NCI-H345 treated with DMSO at 0.1 percent for 48 hours (cell line): ENCODE data around the gene NUTM2B.
"Not testable (repeated sequence)": the region's sequence is repeated elsewhere in the genome, so short reads cannot be mapped to it uniquely, and the experiment has no call there.

ENCODE experiments used
- DNase-seq: peaks from one replicate; lab custom pipeline; 2025; ENCODE audit not compliant: unreplicated experiment; lab: John Stamatoyannopoulos, UW

Gene NUTM2B

DNA sequence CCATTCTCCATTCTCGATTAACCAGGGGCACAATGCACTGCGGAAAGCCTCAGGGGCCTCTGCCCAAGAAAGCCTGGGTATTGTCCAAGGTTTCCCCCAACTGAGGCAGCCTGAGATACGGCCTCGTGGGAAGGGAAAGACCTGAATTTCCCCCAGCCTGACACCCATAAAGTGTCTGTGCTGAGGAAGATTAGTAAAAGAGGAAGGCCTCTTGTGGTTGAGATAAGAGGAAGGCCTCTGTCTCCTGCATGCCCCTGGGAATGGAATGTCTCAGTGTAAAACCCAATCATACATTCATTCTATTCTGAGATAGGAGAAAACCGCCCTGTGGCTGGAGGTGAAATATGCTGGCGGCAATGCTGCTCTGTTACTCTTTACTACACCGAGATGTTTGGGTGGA is 41.8 kb downstream of the NUTM2B start:
- DNase-seq, result not testable (repeated sequence)

DNA sequence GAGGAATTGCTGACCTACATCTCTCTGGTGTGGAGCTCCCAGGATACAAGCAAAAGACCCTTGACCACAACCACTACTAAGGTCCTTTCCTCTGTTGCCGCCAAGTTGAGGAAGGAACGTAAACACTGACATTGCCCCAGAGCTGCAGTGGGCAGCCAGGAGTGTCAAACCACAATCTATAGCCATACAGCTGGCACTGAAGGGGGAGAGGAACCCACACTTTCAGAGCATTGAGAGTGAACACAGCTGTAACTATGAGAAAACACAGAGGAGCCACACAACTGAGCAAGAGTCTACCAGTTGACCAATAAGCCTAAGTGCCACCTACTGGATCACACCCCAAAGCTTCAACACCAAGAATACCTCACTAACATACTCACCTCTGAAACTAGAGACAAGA is 45.5 kb downstream of the NUTM2B start:
- not testable (repeated sequence) for DNase-seq

DNA sequence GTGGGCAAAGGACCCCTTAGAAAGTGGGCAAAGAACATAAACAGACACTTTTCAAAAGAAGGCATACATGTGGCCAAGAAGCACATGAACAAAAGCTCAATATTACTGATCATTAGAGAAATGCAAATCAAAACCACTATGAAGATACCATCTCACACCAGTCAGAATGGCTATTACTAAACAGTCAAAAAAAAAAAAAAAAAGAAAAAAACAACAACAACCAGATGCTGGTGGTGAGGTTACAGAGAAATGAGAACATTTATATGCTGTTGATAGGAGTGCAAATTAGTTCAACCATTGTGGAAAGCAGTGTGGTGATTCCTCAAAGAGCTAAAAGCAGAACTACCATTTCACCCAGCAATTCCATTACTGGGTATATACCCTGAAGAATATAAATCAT is 50.6 kb downstream of the NUTM2B start:
- DNase-seq, result not testable (repeated sequence)

DNA sequence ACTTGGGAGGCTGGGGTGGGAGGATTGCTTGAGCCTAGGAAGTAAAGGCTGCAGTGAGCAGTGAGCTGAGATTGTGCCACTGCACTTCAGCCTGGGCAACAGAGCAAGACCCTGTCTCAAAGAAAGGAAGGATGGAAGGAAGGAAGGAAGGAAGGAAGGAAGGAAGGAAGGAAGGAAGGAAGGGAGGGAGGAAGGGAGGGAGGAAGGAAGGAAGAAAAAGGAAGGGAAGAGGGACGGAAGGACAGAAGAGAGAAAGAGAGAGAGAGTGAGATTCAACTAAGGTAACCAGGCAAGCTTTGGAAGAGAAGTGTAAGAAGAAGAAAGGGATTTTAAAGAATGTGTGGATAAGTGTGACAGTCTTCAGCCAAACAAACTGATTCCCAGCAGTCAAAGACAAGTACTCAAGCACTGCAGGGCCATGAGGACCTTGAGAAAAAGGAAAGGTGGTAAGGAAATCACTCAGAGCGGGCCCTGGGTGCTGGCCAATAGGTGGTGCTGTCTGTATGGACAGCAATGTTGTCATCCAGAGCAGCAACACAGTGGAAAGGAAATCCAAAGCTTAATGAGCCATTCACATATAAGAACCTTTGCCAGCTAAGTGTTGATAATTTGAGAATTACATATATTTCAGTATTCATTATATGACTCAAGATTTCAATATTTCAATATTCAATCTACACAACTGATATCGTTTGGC is 55.4 kb downstream of the NUTM2B start:
- DNase-seq, result not testable (repeated sequence)
